ENCODE results near the gene SORCS3. TPM values are rescaled to one million over a fixed set of nuclear protein-coding genes. Genes with fewer than 3 reads are reported as not detected.

Gene SORCS3
- total RNA-seq, 3 donors from 2014 or later (not counting 1 experiment from before 2014, with no cell fraction given): 0.05 to 0.09 TPM; not detected in 1

DNA sequence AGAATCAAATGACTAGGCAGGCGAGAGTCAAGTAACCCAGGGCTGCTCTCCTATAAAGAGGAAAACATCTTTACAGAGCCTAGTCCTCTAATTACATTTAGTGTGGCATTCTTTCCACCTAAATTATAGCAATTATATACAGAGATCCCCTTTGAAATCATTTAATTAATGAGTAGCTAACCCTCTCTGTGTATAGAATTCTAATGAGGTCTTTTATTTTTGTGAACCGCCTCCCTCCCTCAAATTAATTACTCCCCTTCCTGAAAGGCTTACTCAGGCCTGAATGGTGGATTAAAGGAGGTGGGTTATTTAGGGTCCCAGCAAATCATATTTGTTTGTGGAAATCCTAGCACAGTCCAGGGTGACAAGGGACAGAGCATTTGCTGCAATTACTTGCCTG is 551.8 kb downstream of the SORCS3 start:
- no peaks in the 10 kb centered on the region for H3K9me3 ChIP-seq (ENCODE audit: control insufficient read depth, insufficient read depth, low read length)
- 50% methylated on average over 1 of the region's 2 CpGs for WGBS (ENCODE audit: insufficient coverage)
- Mint-ChIP-seq H3K4me3 (no peak overlapping the region), H3K27me3 (ENCODE audit: low read depth in 2 of 2) (no peaks in the 10 kb centered on the region), H3K36me3 (no peaks in the 10 kb centered on the region), H3K4me1 (no peaks in the 10 kb centered on the region), H3K27ac (no peak overlapping the region), H3K9me3 (peaks cover 2 to 5% of the 10 kb centered on the region in 2 donors)
- TF ChIP-seq, protein P1, sequence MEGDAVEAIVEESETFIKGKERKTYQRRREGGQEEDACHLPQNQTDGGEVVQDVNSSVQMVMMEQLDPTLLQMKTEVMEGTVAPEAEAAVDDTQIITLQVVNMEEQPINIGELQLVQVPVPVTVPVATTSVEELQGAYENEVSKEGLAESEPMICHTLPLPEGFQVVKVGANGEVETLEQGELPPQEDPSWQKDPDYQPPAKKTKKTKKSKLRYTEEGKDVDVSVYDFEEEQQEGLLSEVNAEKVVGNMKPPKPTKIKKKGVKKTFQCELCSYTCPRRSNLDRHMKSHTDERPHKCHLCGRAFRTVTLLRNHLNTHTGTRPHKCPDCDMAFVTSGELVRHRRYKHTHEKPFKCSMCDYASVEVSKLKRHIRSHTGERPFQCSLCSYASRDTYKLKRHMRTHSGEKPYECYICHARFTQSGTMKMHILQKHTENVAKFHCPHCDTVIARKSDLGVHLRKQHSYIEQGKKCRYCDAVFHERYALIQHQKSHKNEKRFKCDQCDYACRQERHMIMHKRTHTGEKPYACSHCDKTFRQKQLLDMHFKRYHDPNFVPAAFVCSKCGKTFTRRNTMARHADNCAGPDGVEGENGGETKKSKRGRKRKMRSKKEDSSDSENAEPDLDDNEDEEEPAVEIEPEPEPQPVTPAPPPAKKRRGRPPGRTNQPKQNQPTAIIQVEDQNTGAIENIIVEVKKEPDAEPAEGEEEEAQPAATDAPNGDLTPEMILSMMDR (IDR thresholded peaks at IDR 0.05): no peak
- intact Hi-C loops (cut with micrococcal nuclease): no loop called here
- no peaks in the 10 kb centered on the region for H3K36me3 ChIP-seq (ENCODE audit: control insufficient read depth, insufficient read depth, low read length)
- no peak for DNase-seq
- H3K27me3 ChIP-seq (ENCODE audit: control insufficient read depth, insufficient read depth, low read length): no peaks in the 10 kb centered on the region
- no peaks in the 10 kb centered on the region for H3K4me1 ChIP-seq (ENCODE audit: control insufficient read depth, insufficient read depth, low read length)
- no peak overlapping the region for H3K4me3 ChIP-seq (ENCODE audit: low read length)
- H3K27ac ChIP-seq (ENCODE audit: low read length): no peak overlapping the region
- ATAC-seq: no peak

- intact Hi-C loops (cut with micrococcal nuclease): no loop called here
Observed at GRCh38 chr10:105195831-105196230, 554.7 kb downstream of the SORCS3 start.

GRCh38 chr10:105197598-105198364 is 556.7 kb downstream of the SORCS3 start:
- no peaks in the 10 kb centered on the region for H3K4me1 Mint-ChIP-seq
- TF ChIP-seq, protein P1 (IDR thresholded peaks at IDR 0.05): no peak
- no peaks in the 10 kb centered on the region for H3K36me3 ChIP-seq (ENCODE audit: control insufficient read depth, insufficient read depth, low read length)
- no peak overlapping the region for H3K4me3 ChIP-seq (ENCODE audit: low read length)
- H3K36me3 Mint-ChIP-seq: no peaks in the 10 kb centered on the region
- DNase-seq (no peak), ATAC-seq (no peak)
- H3K4me1 ChIP-seq (ENCODE audit: control insufficient read depth, insufficient read depth, low read length): no peaks in the 10 kb centered on the region
- H3K27me3 Mint-ChIP-seq (ENCODE audit: low read depth in 2 of 2): no peaks in the 10 kb centered on the region
- H3K27me3 ChIP-seq (ENCODE audit: control insufficient read depth, insufficient read depth, low read length): no peaks in the 10 kb centered on the region
- peaks cover 5% of the 10 kb centered on the region for H3K9me3 ChIP-seq (ENCODE audit: control insufficient read depth, insufficient read depth, low read length)
- no peak overlapping the region for H3K4me3 Mint-ChIP-seq
- peaks cover 9 to 16% of the 10 kb centered on the region in 2 donors for H3K9me3 Mint-ChIP-seq
- intact Hi-C loops (cut with micrococcal nuclease): no loop called here
- H3K27ac Mint-ChIP-seq: no peak overlapping the region
- no peak overlapping the region for H3K27ac ChIP-seq (ENCODE audit: low read length)
- 49% methylated on average over 5 of the region's 6 CpGs for WGBS (ENCODE audit: insufficient coverage)

More at GRCh38 chr10:105195831-105196230, 554.7 kb downstream of the SORCS3 start:
- TF ChIP-seq, protein P1 (IDR thresholded peaks at IDR 0.05): no peak
- H3K4me1 ChIP-seq (ENCODE audit: control insufficient read depth, insufficient read depth, low read length): no peaks in the 10 kb centered on the region
- H3K27me3 Mint-ChIP-seq (ENCODE audit: low read depth in 2 of 2): no peaks in the 10 kb centered on the region
- DNase-seq (no peak), ATAC-seq (no peak)
- H3K4me1 Mint-ChIP-seq: no peaks in the 10 kb centered on the region
- H3K36me3 ChIP-seq (ENCODE audit: control insufficient read depth, insufficient read depth, low read length): no peaks in the 10 kb centered on the region
- H3K36me3 Mint-ChIP-seq: no peaks in the 10 kb centered on the region
- no peaks in the 10 kb centered on the region for H3K9me3 ChIP-seq (ENCODE audit: control insufficient read depth, insufficient read depth, low read length)
- no peak overlapping the region for H3K27ac ChIP-seq (ENCODE audit: low read length)
- 66% methylated on average over 4 of the region's 4 CpGs for WGBS (ENCODE audit: insufficient coverage)
- H3K27ac Mint-ChIP-seq: no peak overlapping the region
- H3K4me3 Mint-ChIP-seq: no peak overlapping the region
- no peak overlapping the region for H3K4me3 ChIP-seq (ENCODE audit: low read length)
- peaks cover 5 to 9% of the 10 kb centered on the region in 2 donors for H3K9me3 Mint-ChIP-seq
- no peaks in the 10 kb centered on the region for H3K27me3 ChIP-seq (ENCODE audit: control insufficient read depth, insufficient read depth, low read length)

GRCh38 chr10:105206616-105207015 is 565.5 kb downstream of the SORCS3 start:
- intact Hi-C loops (cut with micrococcal nuclease): no loop called here
- DNase-seq: no peak
- Mint-ChIP-seq H3K4me3 (no peak overlapping the region), H3K9me3 (peaks cover 7 to 10% of the 10 kb centered on the region in 2 donors), H3K36me3 (no peaks in the 10 kb centered on the region), H3K4me1 (no peaks in the 10 kb centered on the region), H3K27me3 (ENCODE audit: low read depth in 2 of 2) (no peaks in the 10 kb centered on the region), H3K27ac (no peak overlapping the region)
- Histone ChIP-seq H3K4me3 (ENCODE audit: low read length) (no peak overlapping the region), H3K36me3 (ENCODE audit: control insufficient read depth, insufficient read depth, low read length) (no peaks in the 10 kb centered on the region), H3K4me1 (ENCODE audit: control insufficient read depth, insufficient read depth, low read length) (no peaks in the 10 kb centered on the region), H3K27ac (ENCODE audit: low read length) (no peak overlapping the region), H3K27me3 (ENCODE audit: control insufficient read depth, insufficient read depth, low read length) (no peaks in the 10 kb centered on the region), H3K9me3 (ENCODE audit: control insufficient read depth, insufficient read depth, low read length) (no peaks in the 10 kb centered on the region)
- TF ChIP-seq, protein P1 (IDR thresholded peaks at IDR 0.05): no peak
- ATAC-seq: no peak

Measured in natural killer cell (primary cell).